K562 (cell line): ENCODE results near the gene SNAI1. TPM values are rescaled to one million over a fixed set of nuclear protein-coding genes. Genes with fewer than 3 reads are reported as not detected.

ENCODE experiments used
- ARID3A ChIP-seq: IDR thresholded peaks from 2 replicates; pipeline ENCODE4 v1.6.1; 2012; ENCODE audit warnings: low read depth, low read length, improper control_type of control experiment, borderline replicate concordance
- ATF7 ChIP-seq: fragments of 450-650 bp; IDR thresholded peaks from 2 replicates; pipeline ENCODE4 v1.7.1; 2014; ENCODE audit warnings: mild to moderate bottlenecking, moderate library complexity
- CAMTA2 ChIP-seq: fragments of 250-450 bp; sonication (Bioruptor Pico); conservative IDR thresholded peaks from 2 replicates; pipeline ENCODE4 v1.5.1; 2022
- CC2D1A ChIP-seq: fragments of 450-650 bp; IDR thresholded peaks from 2 replicates; pipeline ENCODE4 v1.6.1; 2017; ENCODE audit warnings: mild to moderate bottlenecking
- CCAR2 ChIP-seq: fragments of 200-400 bp; formaldehyde crosslinking; IDR thresholded peaks from 2 replicates; pipeline ENCODE4 v1.6.1; 2017; ENCODE audit warnings: mild to moderate bottlenecking, low read depth, low read length
- CREB5 ChIP-seq: fragments of 250-450 bp; sonication (Bioruptor Pico); IDR thresholded peaks from 2 replicates; pipeline ENCODE4 v1.5.0; 2020; ENCODE audit warnings: mild to moderate bottlenecking
- E2F3 ChIP-seq: fragments of 250-450 bp; sonication (Bioruptor Pico); IDR thresholded peaks from 2 replicates; pipeline ENCODE4 v1.4.0; 2020; ENCODE audit warnings: mild to moderate bottlenecking
- FOXA1 ChIP-seq: fragments of 450-650 bp; IDR thresholded peaks from 2 replicates; pipeline ENCODE4 v1.6.1; 2016; ENCODE audit warnings: mild to moderate bottlenecking, borderline replicate concordance
- JUNB ChIP-seq: fragments of 450-650 bp; formaldehyde crosslinking; conservative IDR thresholded peaks from 2 replicates; pipeline ENCODE4 v1.4.0; 2020; ENCODE audit warnings: mild to moderate bottlenecking
- KLF1 ChIP-seq: fragments of 450-650 bp; IDR thresholded peaks from 2 replicates; pipeline ENCODE4 v1.6.1; 2016; ENCODE audit warnings: missing genetic modification characterization, missing compliant biosample characterization
- NCOA2 ChIP-seq, 2 experiments: fragments of 450-650 bp; IDR thresholded peaks; 2 replicates each; pipeline ENCODE4 v1.6.1; 2018; ENCODE audit warnings: mild to moderate bottlenecking in 2 of 2, moderate library complexity in 1 of 2; ENCODE audit not compliant: partially characterized antibody in 2 of 2
- NFE2 ChIP-seq: IDR thresholded peaks from 2 replicates; pipeline ENCODE4 v1.6.1; 2014; ENCODE audit warnings: antibody characterized with exemption, low read depth
- RAD51 ChIP-seq: fragments of 450-650 bp; IDR thresholded peaks from 2 replicates; pipeline ENCODE4 v1.7.1; 2016; ENCODE audit warnings: low read depth, mild to moderate bottlenecking, borderline replicate concordance
- RFX5 ChIP-seq: IDR thresholded peaks from 2 replicates; pipeline ENCODE4 v1.6.1; 2011; ENCODE audit warnings: low read depth, mild to moderate bottlenecking, improper control_type of control experiment, low read length
- SMARCB1 ChIP-seq: IDR thresholded peaks from 2 replicates; pipeline ENCODE4 v1.6.1; 2011; ENCODE audit warnings: improper control_type of control experiment, low read depth; ENCODE audit not compliant: insufficient read length
- TEAD1 ChIP-seq, 2 experiments: fragments of 450-650 bp in 1 of 2; sonication (generic) in 1 of 2; formaldehyde crosslinking; IDR thresholded peaks; 2 replicates each; pipeline versions ENCODE4 v1.4.0 to v1.8.0; 2020 to 2022; ENCODE audit warnings: mild to moderate bottlenecking in 2 of 2, missing genetic modification reagents in 1 of 2
- TRIM24 ChIP-seq, 2 experiments: fragments of 450-650 bp; IDR thresholded peaks; 2 replicates each; pipeline ENCODE4 v1.6.1; 2016
- ZNF282 ChIP-seq: sonication (generic); formaldehyde crosslinking; IDR thresholded peaks from 2 replicates; pipeline ENCODE4 v1.8.1; 2023; ENCODE audit warnings: missing genetic modification reagents
- ZNF445 ChIP-seq: fragments of 250-450 bp; sonication (Bioruptor Pico); IDR thresholded peaks from 2 replicates; pipeline ENCODE4 v1.4.0; 2020; ENCODE audit warnings: low read depth, mild to moderate bottlenecking, moderate library complexity
- ZNF507 ChIP-seq: conservative IDR thresholded peaks from 2 replicates; pipeline ENCODE4 v1.6.1; 2017; ENCODE audit warnings: missing genetic modification characterization, missing compliant biosample characterization
- ZNF584 ChIP-seq: fragments of 200-800 bp; sonication (Bioruptor generic); IDR thresholded peaks from 2 replicates; pipeline ENCODE4 v1.6.1; 2016; ENCODE audit warnings: low read depth, mild to moderate bottlenecking, missing genetic modification characterization, missing compliant biosample characterization
- ZNF592 ChIP-seq: fragments of 450-650 bp; IDR thresholded peaks from 2 replicates; pipeline ENCODE4 v1.6.1; 2017; ENCODE audit warnings: antibody characterized with exemption, mild to moderate bottlenecking
- ZNF644 ChIP-seq: fragments of 200-800 bp; sonication (Bioruptor generic); IDR thresholded peaks from 2 replicates; pipeline ENCODE4 v1.6.1; 2016; ENCODE audit warnings: low read depth, missing genetic modification characterization, missing compliant biosample characterization
- polyA plus RNA-seq, 8 experiments: library from polyadenylated mRNA; depleted of rRNA in 4 of 8; stranded (reverse) in 5 of 8; unstranded in 3 of 8; fragments of >200 nt; fragmentation: Nextera tagmentation in 2 of 8; fragmentation: Illumina TruSeq in 1 of 8; extraction: Ambion mirVana in 2 of 8; extraction: Trizol in 1 of 8; gene quantifications; 2 replicates each; pipeline versions ENCODE4 v1.2.1 to v1.2.3, GENCODE V29; 2011 to 2014; ENCODE audit warnings: inconsistent platforms in 1 of 8, missing spikeins in 1 of 8
- total RNA-seq, 7 experiments: library from RNA; depleted of rRNA in 6 of 7; stranded (reverse); fragments of >200 nt in 6 of 7; fragmentation: Illumina TruSeq in 2 of 7; extraction: Trizol in 2 of 7; gene quantifications; 2 replicates each; pipeline versions ENCODE4 v1.2.1 to v1.2.3, GENCODE V29; 2011 to 2021; ENCODE audit warnings: low replicate concordance in 1 of 7

SNAI1 gene
- total and polyA plus RNA-seq, 9 of the 15 experiments (the other 6 are each of a cell fraction or from before 2014, with no cell fraction given): 0.32 to 11.6 (median 2.0) TPM

- TF ChIP-seq ZNF507 (tag) (no peak), FOXA1 (no peak), E2F3 (CRISPR knock-in tag) (0 out of 2 replicates have a peak, but pooled peaks have one; percentile 22), ATF7 (peak; percentile 79), NFE2 (peak; percentile 74), ZNF584 (0 out of 2 replicates have a peak, but pooled peaks have one; percentile 56), TRIM24 (IDR thresholded peaks at IDR 0.05) (no peak; a peak in 1 of 4 replicates), RFX5 (no peak), CAMTA2 (CRISPR knock-in tag) (no peak), JUNB (CRISPR knock-in tag) (no peak), SMARCB1 (no peak), RAD51 (no peak), ZNF282 (CRISPR knock-in tag) (no peak), TEAD1 (CRISPR knock-in tag; IDR thresholded peaks at IDR 0.05) (no peak; a peak in 1 of 4 replicates), CC2D1A (no peak), KLF1 (tag) (no peak), NCOA2 (IDR thresholded peaks at IDR 0.05; ENCODE audit: partially characterized antibody in 2 of 2) (no peak), ARID3A (no peak), ZNF445 (CRISPR knock-in tag) (no peak), ZNF592 (peak; percentile 93), ZNF644 (tag) (no peak), CREB5 (CRISPR knock-in tag) (no peak), CCAR2 (no peak)
Observed at GRCh38 chr20:49989234-49990065, 6.7 kb downstream of the SNAI1 start (continued).
